Endothelial cell of umbilical vein (primary cell): Measurements from ENCODE around the gene ASIC4. TPM values are rescaled to one million over a fixed set of nuclear protein-coding genes. Genes with fewer than 3 reads are reported as not detected.

Experiments used
- BruUV-seq: library from RNA; stranded (reverse); fragments of 400-500 nt; replicated peaks from 2 replicates; lab custom pipeline; 2021; lab: Mats Ljungman, UMichigan
- CTCF ChIA-PET: fragments of 300-600, 350-600 bp; sonication (Branson Sonifier 250); formaldehyde crosslinking; loops from one replicate; lab custom pipeline; 2021; ENCODE audit warnings: antibody characterized with exemption, inconsistent platforms; lab: Charles Lee
- POLR2A ChIA-PET: fragments of 300-600, 350-600 bp; sonication (Branson Sonifier 250); formaldehyde crosslinking; loops from one replicate; lab custom pipeline; 2021; ENCODE audit warnings: antibody characterized with exemption, inconsistent platforms; lab: Charles Lee
- DNase-seq: peaks from one replicate; pipeline ENCODE4 v3.0.0-alpha.2; 2011; ENCODE audit warnings: low read depth, low spot score
- FAIRE-seq: peaks from 2 replicates; lab custom pipeline; 2011; peaks lifted over from hg19 to GRCh38; lab: Jason Lieb, UNC
- H2AFZ ChIP-seq: 2 replicates; pipeline ENCODE4 v1.6.0; 2012; ENCODE audit warnings: low read depth, low read length, control low read depth, inconsistent platforms
- H3K27ac ChIP-seq: 2 replicates; pipeline ENCODE4 v1.5.1; 2011; ENCODE audit warnings: low read depth, mild to moderate bottlenecking, control low read depth, low read length, moderate library complexity; ENCODE audit not compliant: insufficient read depth
- H3K27me3 ChIP-seq, 2 experiments: 2 replicates each; pipeline versions ENCODE4 v1.6.0 to v1.6.1; 2011; ENCODE audit warnings: low read length in 2 of 2, mixed read lengths in 1 of 2; ENCODE audit not compliant: control insufficient read depth in 2 of 2, insufficient read depth in 2 of 2
- H3K36me3 ChIP-seq, 2 experiments: 2 replicates in 1 of 2; 3 replicates in 1 of 2; pipeline ENCODE4 v1.5.1; 2011; ENCODE audit warnings: low read length in 2 of 2, mild to moderate bottlenecking in 1 of 2, moderate library complexity in 1 of 2; ENCODE audit not compliant: control insufficient read depth in 2 of 2, insufficient read depth in 2 of 2; ENCODE audit errors: extremely low read depth in 1 of 2
- H3K4me1 ChIP-seq: 3 replicates; pipeline ENCODE4 v1.5.1; 2011; ENCODE audit warnings: mild to moderate bottlenecking, low read length; ENCODE audit not compliant: control insufficient read depth, insufficient read depth; ENCODE audit errors: extremely low read depth
- H3K4me2 ChIP-seq: 2 replicates; pipeline ENCODE4 v1.6.1; 2011; ENCODE audit warnings: low read length, control low read depth, mixed read lengths; ENCODE audit not compliant: insufficient read depth
- H3K4me3 ChIP-seq, 3 experiments: fragments of 200-600 bp in 1 of 3; sonication (generic), shearing (Covaris generic) in 1 of 3; replicated peaks in 1 of 3; 2 replicates each; pipeline ENCODE4 v1.5.1; 2011 to 2016; ENCODE audit warnings: control low read depth in 3 of 3, low read length in 3 of 3, mild to moderate bottlenecking in 2 of 3, inconsistent platforms in 1 of 3, low read depth in 1 of 3, moderate library complexity in 1 of 3; ENCODE audit not compliant: insufficient read depth in 1 of 3
- H3K79me2 ChIP-seq: 2 replicates; pipeline ENCODE4 v1.6.0; 2012; ENCODE audit warnings: low read length, inconsistent platforms; ENCODE audit not compliant: control insufficient read depth, insufficient read depth
- H3K9ac ChIP-seq: replicated peaks from 2 replicates; pipeline ENCODE3; 2011; ENCODE audit warnings: low read length, control low read depth; ENCODE audit not compliant: insufficient read depth; ENCODE audit errors: extremely low read depth
- H3K9me1 ChIP-seq: replicated peaks from 3 replicates; pipeline ENCODE4 v1.6.0; 2011; ENCODE audit warnings: mild to moderate bottlenecking, low read length; ENCODE audit not compliant: control insufficient read depth, insufficient read depth; ENCODE audit errors: extremely low read depth
- H3K9me3 ChIP-seq: replicated peaks from 2 replicates; pipeline ENCODE4 v1.5.1; 2012; ENCODE audit warnings: low read length, inconsistent platforms; ENCODE audit not compliant: control insufficient read depth, insufficient read depth
- H4K20me1 ChIP-seq: replicated peaks from 2 replicates; pipeline ENCODE3; 2011; ENCODE audit warnings: mild to moderate bottlenecking, low read length; ENCODE audit not compliant: control insufficient read depth, insufficient read depth; ENCODE audit errors: extremely low read depth
- EZH2 ChIP-seq: IDR thresholded peaks from 2 replicates; pipeline ENCODE4 v1.6.1; 2012; ENCODE audit warnings: borderline replicate concordance, low read depth, mild to moderate bottlenecking, moderate library complexity, low read length, inconsistent platforms; ENCODE audit not compliant: severe bottlenecking
- FOS ChIP-seq: IDR thresholded peaks from 2 replicates; pipeline ENCODE4 v1.6.1; 2011; ENCODE audit warnings: mild to moderate bottlenecking, low read length, moderate library complexity, borderline replicate concordance; ENCODE audit not compliant: insufficient read depth
- GATA2 ChIP-seq: IDR thresholded peaks from 2 replicates; pipeline ENCODE4 v1.7.0; 2011; ENCODE audit warnings: low read depth, mild to moderate bottlenecking, moderate library complexity, mixed read lengths, low read length; ENCODE audit not compliant: insufficient read length, insufficient read depth
- JUN ChIP-seq: IDR thresholded peaks from 2 replicates; pipeline ENCODE4 v1.6.1; 2011; ENCODE audit warnings: borderline replicate concordance, low read depth; ENCODE audit not compliant: insufficient read length, insufficient read depth
- MYC ChIP-seq: IDR thresholded peaks from one replicate; pipeline ENCODE4 v1.6.1; 2011; ENCODE audit warnings: mild to moderate bottlenecking, low read depth, low read length
- POLR2A ChIP-seq: IDR thresholded peaks from 2 replicates; pipeline ENCODE4 v1.6.1; 2012; ENCODE audit warnings: low read depth, mild to moderate bottlenecking, control low read depth, low read length
- POLR2AphosphoS5 ChIP-seq: IDR thresholded peaks from 2 replicates; pipeline ENCODE4 v1.6.1; 2012; ENCODE audit warnings: low read depth, mild to moderate bottlenecking, control low read depth, low read length, moderate library complexity; ENCODE audit not compliant: insufficient read depth
- dilution Hi-C: fragments of 300-500 bp; cut with MboI; formaldehyde crosslinking; loops from one replicate; pipeline ENCODE4 v1.15.0; 2019; ENCODE audit warnings: low sequenced_read_pairs; ENCODE audit not compliant: extremely low pct_ligation_motif_present
- intact Hi-C: fragments of 100-400 bp; cut with micrococcal nuclease; formaldehyde crosslinking; loops from one replicate; pipeline ENCODE4 v1.10.0; 2022
- polyA plus RNA-seq, 4 experiments: library from polyadenylated mRNA; depleted of rRNA in 3 of 4; stranded (reverse) in 3 of 4; unstranded in 1 of 4; fragments of >200 nt; gene quantifications; 2 replicates each; pipeline versions ENCODE4 v1.2.1 to v1.2.3, GENCODE V29; 2011 to 2012; ENCODE audit warnings: missing spikeins in 1 of 4
- total RNA-seq: library from RNA; stranded (reverse); gene quantifications from 2 replicates; pipeline ENCODE4 v1.2.3, GENCODE V29; 2021
- TF ChIP-seq, protein P1 (sequence below), 2 donors: IDR thresholded peaks; 1 replicate in 1 of 2; 2 replicates in 1 of 2; pipeline ENCODE4 v1.5.1; 2011; ENCODE audit warnings: low read length in 2 of 2, mild to moderate bottlenecking in 2 of 2, moderate library complexity in 2 of 2, control low read depth in 1 of 2, inconsistent platforms in 1 of 2, low read depth in 1 of 2; ENCODE audit not compliant: insufficient read depth in 1 of 2; ENCODE audit errors: extremely low read depth in 1 of 2
- TF ChIP-seq, protein P2 (sequence below): IDR thresholded peaks from 2 replicates; pipeline ENCODE4 v1.6.1; 2011; ENCODE audit not compliant: insufficient read depth, insufficient read length

ASIC4 gene
- total and polyA plus RNA-seq, 2 donors (not counting 3 experiments of a cell fraction or from before 2014, with no cell fraction given), result not detected

DNA sequence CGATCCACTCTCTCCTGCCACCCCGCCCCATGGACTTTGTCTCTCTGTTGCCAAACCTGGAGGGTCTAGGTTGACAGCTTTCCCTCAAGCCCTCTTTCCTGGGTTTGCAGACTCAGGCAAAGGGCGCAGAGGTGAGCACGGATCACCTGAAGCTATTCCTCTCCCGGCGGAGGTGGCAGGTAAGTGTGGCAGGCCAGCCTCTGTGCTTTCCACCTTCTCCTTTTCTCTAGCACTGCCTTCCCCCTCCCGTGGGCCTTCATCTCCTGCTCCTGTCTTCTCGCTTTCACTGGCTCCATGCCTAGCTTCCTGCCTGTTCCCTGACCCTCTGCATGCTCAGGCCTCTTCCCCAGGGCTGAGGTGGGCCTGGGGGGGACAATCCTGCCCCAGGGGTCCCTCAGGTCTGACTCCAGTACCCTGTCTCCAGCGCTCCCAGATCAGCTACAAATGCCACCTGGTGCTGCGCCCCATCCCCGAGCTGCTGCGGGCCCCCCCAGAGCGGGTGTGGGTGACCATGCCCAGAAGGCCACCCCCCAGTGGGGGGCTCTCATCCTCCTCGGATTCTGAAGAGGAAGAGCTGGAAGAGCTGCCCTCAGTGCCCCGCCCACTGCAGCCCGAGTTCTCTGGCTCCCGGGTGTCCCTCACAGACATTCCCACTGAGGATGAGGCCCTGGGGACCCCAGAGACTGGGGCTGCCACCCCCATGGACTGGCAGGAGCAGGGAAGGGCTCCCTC lies 31.4 kb upstream of the ASIC4 start:
- FAIRE-seq (no peak), DNase-seq (no peak)
- no peaks in the 10 kb centered on the region for H3K79me2 ChIP-seq
- CTCF ChIA-PET, result interaction anchor here (0.6 to 19.9 kb wide), 9 partner anchors 8 to 80 kb away, joined by 3 to 731 read pairs (median 4); partner anchors contain the start of gene GMPPA
- no peak overlapping the region for H3K4me3 ChIP-seq
- H3K9ac ChIP-seq, result no peak overlapping the region
- H3K36me3 ChIP-seq, result no peaks in the 10 kb centered on the region
- peaks cover 44 to 47% of the 10 kb centered on the region in 2 experiments for H3K27me3 ChIP-seq
- H4K20me1 ChIP-seq, result no peaks in the 10 kb centered on the region
- H3K9me1 ChIP-seq, result no peaks in the 10 kb centered on the region
- H3K9me3 ChIP-seq, result no peaks in the 10 kb centered on the region
- dilution Hi-C loops (no loop called here), intact Hi-C loops (no loop called here)
- POLR2A ChIA-PET, result no interaction called here
- TF ChIP-seq, protein P1, sequence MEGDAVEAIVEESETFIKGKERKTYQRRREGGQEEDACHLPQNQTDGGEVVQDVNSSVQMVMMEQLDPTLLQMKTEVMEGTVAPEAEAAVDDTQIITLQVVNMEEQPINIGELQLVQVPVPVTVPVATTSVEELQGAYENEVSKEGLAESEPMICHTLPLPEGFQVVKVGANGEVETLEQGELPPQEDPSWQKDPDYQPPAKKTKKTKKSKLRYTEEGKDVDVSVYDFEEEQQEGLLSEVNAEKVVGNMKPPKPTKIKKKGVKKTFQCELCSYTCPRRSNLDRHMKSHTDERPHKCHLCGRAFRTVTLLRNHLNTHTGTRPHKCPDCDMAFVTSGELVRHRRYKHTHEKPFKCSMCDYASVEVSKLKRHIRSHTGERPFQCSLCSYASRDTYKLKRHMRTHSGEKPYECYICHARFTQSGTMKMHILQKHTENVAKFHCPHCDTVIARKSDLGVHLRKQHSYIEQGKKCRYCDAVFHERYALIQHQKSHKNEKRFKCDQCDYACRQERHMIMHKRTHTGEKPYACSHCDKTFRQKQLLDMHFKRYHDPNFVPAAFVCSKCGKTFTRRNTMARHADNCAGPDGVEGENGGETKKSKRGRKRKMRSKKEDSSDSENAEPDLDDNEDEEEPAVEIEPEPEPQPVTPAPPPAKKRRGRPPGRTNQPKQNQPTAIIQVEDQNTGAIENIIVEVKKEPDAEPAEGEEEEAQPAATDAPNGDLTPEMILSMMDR (IDR thresholded peaks at IDR 0.05; ENCODE audit: extremely low read depth in 1 of 2, insufficient read depth in 1 of 2, low read depth in 1 of 2, low read length in 2 of 2), result no peak
- TF ChIP-seq POLR2A, result no peak
- no peak for TF ChIP-seq EZH2
- no peak for TF ChIP-seq GATA2
- no peak for TF ChIP-seq JUN
- no peak for TF ChIP-seq POLR2AphosphoS5
- no peak for TF ChIP-seq MYC
- no peak for TF ChIP-seq FOS
- TF ChIP-seq, protein P2, sequence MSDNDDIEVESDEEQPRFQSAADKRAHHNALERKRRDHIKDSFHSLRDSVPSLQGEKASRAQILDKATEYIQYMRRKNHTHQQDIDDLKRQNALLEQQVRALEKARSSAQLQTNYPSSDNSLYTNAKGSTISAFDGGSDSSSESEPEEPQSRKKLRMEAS, result no peak
- BruUV-seq, result no TSS peak
- H3K4me2 ChIP-seq, result no peak overlapping the region
- H3K27ac ChIP-seq, result no peak overlapping the region
- no peaks in the 10 kb centered on the region for H3K4me1 ChIP-seq
- no peak overlapping the region for H2AFZ ChIP-seq
